ENCODE data around the gene CDC42BPB.

The CDC42BPB gene

GRCh38 chr14:102986810-102987579 lies 70.4 kb downstream of the CDC42BPB start:
- DNase-seq: peak; percentile 33
- H3K4me3 ChIP-seq (ENCODE audit: low read depth, low read length): no peak overlapping the region
- peaks cover 22% of the 10 kb centered on the region for H3K36me3 ChIP-seq (replicated peaks)
- TF ChIP-seq, protein P1, sequence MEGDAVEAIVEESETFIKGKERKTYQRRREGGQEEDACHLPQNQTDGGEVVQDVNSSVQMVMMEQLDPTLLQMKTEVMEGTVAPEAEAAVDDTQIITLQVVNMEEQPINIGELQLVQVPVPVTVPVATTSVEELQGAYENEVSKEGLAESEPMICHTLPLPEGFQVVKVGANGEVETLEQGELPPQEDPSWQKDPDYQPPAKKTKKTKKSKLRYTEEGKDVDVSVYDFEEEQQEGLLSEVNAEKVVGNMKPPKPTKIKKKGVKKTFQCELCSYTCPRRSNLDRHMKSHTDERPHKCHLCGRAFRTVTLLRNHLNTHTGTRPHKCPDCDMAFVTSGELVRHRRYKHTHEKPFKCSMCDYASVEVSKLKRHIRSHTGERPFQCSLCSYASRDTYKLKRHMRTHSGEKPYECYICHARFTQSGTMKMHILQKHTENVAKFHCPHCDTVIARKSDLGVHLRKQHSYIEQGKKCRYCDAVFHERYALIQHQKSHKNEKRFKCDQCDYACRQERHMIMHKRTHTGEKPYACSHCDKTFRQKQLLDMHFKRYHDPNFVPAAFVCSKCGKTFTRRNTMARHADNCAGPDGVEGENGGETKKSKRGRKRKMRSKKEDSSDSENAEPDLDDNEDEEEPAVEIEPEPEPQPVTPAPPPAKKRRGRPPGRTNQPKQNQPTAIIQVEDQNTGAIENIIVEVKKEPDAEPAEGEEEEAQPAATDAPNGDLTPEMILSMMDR (IDR thresholded peaks at IDR 0.05; ENCODE audit: low read depth, low read length, missing control alignments): no peak
- H3K27me3 ChIP-seq (replicated peaks): no peaks in the 10 kb centered on the region
- H3K27ac ChIP-seq: peak overlapping the region; percentile 16
- in situ Hi-C loops (cut with HindIII; ENCODE audit: low pct_ligation_motif_present, low sequenced_read_pairs): no loop called here

DNA sequence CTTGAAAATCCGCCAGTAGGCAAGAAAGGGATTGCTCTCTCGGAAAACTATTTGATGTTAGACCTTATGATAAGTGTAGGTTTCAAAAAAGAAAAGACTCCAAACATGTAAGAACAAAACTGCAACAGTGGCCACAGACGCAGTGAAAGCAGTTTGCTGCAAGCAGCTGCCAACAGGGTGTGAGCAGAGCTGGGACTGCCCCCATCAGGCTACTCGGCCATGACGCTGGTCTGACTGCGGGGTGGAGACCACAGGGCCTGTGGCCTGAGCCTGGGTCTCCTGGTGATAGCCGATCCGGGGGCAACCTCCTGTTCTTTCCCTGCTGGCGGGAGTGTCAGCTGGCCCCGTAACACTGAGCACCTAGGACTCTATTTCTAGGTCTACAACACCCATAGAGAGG lies 71.7 kb downstream of the CDC42BPB start:
- TF ChIP-seq, protein P1 (IDR thresholded peaks at IDR 0.05; ENCODE audit: low read depth, low read length, missing control alignments): no peak
- no peak overlapping the region for H3K27ac ChIP-seq
- peaks cover 21% of the 10 kb centered on the region for H3K36me3 ChIP-seq (replicated peaks)
- in situ Hi-C loops (cut with HindIII; ENCODE audit: low pct_ligation_motif_present, low sequenced_read_pairs): no loop called here
- no peaks in the 10 kb centered on the region for H3K27me3 ChIP-seq (replicated peaks)
- no peak overlapping the region for H3K4me3 ChIP-seq (ENCODE audit: low read depth, low read length)
- DNase-seq: no peak

GRCh38 chr14:102984336-102985102 lies 72.8 kb downstream of the CDC42BPB start:
- H3K27ac ChIP-seq: no peak overlapping the region
- TF ChIP-seq, protein P1 (IDR thresholded peaks at IDR 0.05; ENCODE audit: low read depth, low read length, missing control alignments): no peak
- in situ Hi-C loops (cut with HindIII; ENCODE audit: low pct_ligation_motif_present, low sequenced_read_pairs): no loop called here
- H3K36me3 ChIP-seq (replicated peaks): peaks cover 30% of the 10 kb centered on the region
- H3K4me3 ChIP-seq (ENCODE audit: low read depth, low read length): no peak overlapping the region
- H3K27me3 ChIP-seq (replicated peaks): no peaks in the 10 kb centered on the region
- no peak for DNase-seq

DNA sequence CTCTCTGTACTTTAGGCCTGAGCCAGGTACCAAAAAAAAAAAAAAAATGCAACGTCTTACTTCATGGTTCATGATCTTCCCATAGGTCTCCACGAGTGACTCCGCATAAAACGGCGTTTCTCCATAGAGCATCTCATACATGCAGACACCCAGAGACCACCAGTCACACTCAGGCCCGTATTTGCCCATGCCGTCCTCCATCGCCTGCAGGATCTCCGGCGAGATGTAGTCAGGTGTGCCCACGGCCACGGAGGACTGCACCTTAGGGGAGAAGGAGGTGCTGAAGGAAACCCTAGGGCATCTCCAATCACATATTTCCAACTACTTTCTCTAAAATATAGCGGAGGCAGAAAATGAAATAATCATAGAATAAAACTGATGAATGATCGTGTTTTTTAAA lies 73.9 kb downstream of the CDC42BPB start:
- in situ Hi-C loops (cut with HindIII; ENCODE audit: low pct_ligation_motif_present, low sequenced_read_pairs): no loop called here
- TF ChIP-seq, protein P1 (IDR thresholded peaks at IDR 0.05; ENCODE audit: low read depth, low read length, missing control alignments): no peak
- Histone ChIP-seq H3K27me3 (replicated peaks) (no peaks in the 10 kb centered on the region), H3K27ac (no peak overlapping the region), H3K36me3 (replicated peaks) (peaks cover 31% of the 10 kb centered on the region), H3K4me3 (ENCODE audit: low read depth, low read length) (no peak overlapping the region)
- DNase-seq: no peak

DNA sequence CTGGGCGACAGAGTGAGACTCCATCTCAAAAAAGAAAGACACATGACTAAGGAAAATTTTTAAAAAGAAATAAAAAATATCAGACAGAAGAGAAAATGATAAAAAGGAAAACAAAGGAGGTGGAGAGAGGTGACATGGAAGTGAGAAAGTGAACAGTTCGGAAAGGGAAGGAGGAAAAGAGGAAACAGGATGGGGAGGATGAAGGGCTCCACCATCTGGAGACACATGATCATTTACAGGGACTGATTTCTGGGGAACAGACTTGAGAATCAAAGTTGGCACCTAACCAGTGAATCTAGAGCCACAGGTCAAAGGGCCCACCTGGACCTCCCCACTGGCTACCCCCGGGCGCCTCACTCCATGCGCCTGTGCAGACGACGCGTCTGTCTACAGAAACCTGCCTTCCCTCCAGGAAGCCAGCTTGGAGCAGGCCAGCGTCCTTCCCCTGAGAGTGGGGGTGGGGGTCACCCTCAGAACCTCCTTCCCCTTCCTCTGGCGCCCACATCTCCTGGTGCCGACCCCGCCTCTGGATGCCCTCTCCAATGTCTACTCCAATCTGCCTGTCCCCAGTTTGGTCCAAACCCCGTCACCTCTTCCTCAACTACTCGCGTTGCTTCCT lies 74.4 kb downstream of the CDC42BPB start:
- Histone ChIP-seq H3K36me3 (replicated peaks) (peaks cover 34% of the 10 kb centered on the region), H3K27me3 (replicated peaks) (no peaks in the 10 kb centered on the region), H3K4me3 (ENCODE audit: low read depth, low read length) (no peak overlapping the region), H3K27ac (no peak overlapping the region)
- in situ Hi-C loops (cut with HindIII; ENCODE audit: low pct_ligation_motif_present, low sequenced_read_pairs): no loop called here
- no peak for DNase-seq
- TF ChIP-seq, protein P1 (IDR thresholded peaks at IDR 0.05; ENCODE audit: low read depth, low read length, missing control alignments): no peak
